ENCODE results near the gene AP5M1. TPM values are rescaled to one million over a fixed set of nuclear protein-coding genes. Genes with fewer than 3 reads are reported as not detected.

AP5M1 gene
- total and polyA plus RNA-seq, 10 of the 15 experiments (the other 5 are each of a cell fraction or from before 2014, with no cell fraction given) = 23.9 to 66.0 (median 38.4) TPM

DNA sequence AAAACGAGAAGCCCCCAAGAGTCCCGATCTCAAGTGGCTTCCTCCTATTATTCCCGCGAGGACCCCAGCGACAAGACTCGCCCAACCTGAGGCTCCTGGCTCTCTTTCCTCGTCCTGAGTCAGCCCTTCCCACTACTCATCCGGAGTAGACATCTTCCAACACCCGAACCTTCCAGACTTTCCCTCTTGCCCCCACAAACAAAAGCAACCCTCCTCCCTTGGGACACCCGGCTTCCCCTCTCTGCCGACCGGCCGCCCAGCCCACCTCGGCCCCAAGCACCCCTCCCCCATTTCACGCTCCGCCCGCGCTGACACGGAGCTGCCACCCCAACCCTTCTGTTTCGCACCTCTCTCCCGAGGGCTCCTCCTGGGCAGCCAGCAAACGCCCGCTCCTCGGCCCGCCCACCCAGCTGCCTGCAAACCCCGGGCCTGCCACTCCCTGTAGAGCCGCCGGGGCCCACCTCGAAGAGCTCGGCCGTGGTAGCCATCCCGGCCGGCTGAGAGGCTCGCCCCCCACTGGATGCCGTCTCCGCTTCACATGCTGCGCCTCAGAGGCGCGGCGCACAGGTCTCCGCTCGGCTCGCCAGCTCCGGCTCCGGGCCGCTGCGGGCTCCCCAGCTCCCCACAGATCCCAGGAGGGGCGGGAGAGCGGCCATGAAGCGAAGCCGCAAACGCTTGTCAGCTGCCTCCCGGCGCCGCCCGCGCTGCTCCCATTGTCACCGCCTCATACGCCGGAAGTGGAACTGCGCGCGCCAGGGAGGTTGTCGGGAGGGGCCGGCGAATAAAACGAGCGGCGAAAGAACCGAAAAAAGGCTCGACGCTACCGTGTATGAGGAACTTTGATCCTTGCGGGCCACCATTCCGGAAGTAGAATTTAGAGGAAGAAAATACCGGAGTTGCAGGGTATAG lies at the start of gene AP5M1, which contains the start of gene EXOC5 (continued):
- TF ChIP-seq, protein P1, sequence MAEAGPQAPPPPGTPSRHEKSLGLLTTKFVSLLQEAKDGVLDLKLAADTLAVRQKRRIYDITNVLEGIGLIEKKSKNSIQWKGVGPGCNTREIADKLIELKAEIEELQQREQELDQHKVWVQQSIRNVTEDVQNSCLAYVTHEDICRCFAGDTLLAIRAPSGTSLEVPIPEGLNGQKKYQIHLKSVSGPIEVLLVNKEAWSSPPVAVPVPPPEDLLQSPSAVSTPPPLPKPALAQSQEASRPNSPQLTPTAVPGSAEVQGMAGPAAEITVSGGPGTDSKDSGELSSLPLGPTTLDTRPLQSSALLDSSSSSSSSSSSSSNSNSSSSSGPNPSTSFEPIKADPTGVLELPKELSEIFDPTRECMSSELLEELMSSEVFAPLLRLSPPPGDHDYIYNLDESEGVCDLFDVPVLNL (IDR thresholded peaks at IDR 0.05; ENCODE audit: low read depth, low read length) = peak; percentile 72
- no peak for TF ChIP-seq ZNF217 (IDR thresholded peaks at IDR 0.05)
- TF ChIP-seq JUNB (IDR thresholded peaks at IDR 0.05) = peak; percentile 45; the same call in 1 of the 2 replicates
- peak; percentile 60 for TF ChIP-seq HCFC1 (IDR thresholded peaks at IDR 0.05; ENCODE audit: low read length)
- no peak for TF ChIP-seq MYB (IDR thresholded peaks at IDR 0.05; ENCODE audit: borderline replicate concordance, low read depth, low read length)
- peak; percentile 60; the same call in 1 of the 2 replicates for TF ChIP-seq ZNF207 (IDR thresholded peaks at IDR 0.05; ENCODE audit: borderline replicate concordance)
- no peak for TF ChIP-seq RELA (IDR thresholded peaks at IDR 0.05; ENCODE audit: borderline replicate concordance, partially characterized antibody)
- TF ChIP-seq SMARCA5 (IDR thresholded peaks at IDR 0.05) = 0 out of 2 replicates have a peak, but pooled peaks have one; percentile 38
- TF ChIP-seq, protein P2, sequence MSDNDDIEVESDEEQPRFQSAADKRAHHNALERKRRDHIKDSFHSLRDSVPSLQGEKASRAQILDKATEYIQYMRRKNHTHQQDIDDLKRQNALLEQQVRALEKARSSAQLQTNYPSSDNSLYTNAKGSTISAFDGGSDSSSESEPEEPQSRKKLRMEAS (IDR thresholded peaks at IDR 0.05; ENCODE audit: low read depth, low read length) = peak; percentile 51; the same call in 1 of the 2 replicates
- 0 out of 2 replicates have a peak, but pooled peaks have one; percentile 1 for TF ChIP-seq SMC3 (IDR thresholded peaks at IDR 0.05; ENCODE audit: borderline replicate concordance, low read length)
- TF ChIP-seq YY1 (IDR thresholded peaks at IDR 0.05; ENCODE audit: low read depth, low read length) = peak; percentile 90
- TF ChIP-seq EED (IDR thresholded peaks at IDR 0.05; ENCODE audit: low read depth) = no peak
- peak in 1 of 2 experiments; percentile 40; a peak in 1 of 3 replicates for TF ChIP-seq EGR1 (IDR thresholded peaks at IDR 0.05; ENCODE audit: borderline replicate concordance in 1 of 2, low read depth in 2 of 2, low read length in 2 of 2)
- peak; percentile 72; the same call in 1 of the 2 replicates for TF ChIP-seq HDGF (IDR thresholded peaks at IDR 0.05)
- peak; percentile 78 for TF ChIP-seq PML (IDR thresholded peaks at IDR 0.05; ENCODE audit: low read length)
